Measurements from ENCODE around the gene GSTM3. TPM values are rescaled to one million over a fixed set of nuclear protein-coding genes. Genes with fewer than 3 reads are reported as not detected.

Gene GSTM3
- total and polyA plus RNA-seq, 9 of the 15 experiments (the other 6 are each of a cell fraction or from before 2014, with no cell fraction given), result 3.9 to 24.5 (median 9.4) TPM

- TF ChIP-seq ZNF121 (CRISPR knock-in tag; conservative IDR thresholded peaks at IDR 0.05), result 0 out of 2 replicates have a peak, but pooled peaks have one; percentile 6
- no peak for TF ChIP-seq ZNF23 (CRISPR knock-in tag; IDR thresholded peaks at IDR 0.05)
- no peak for TF ChIP-seq NFIC (IDR thresholded peaks at IDR 0.05)
- no peak for TF ChIP-seq POLR2B (IDR thresholded peaks at IDR 0.05; ENCODE audit: low read depth, partially characterized antibody)
- no peak for TF ChIP-seq LARP7 (IDR thresholded peaks at IDR 0.05)
- TF ChIP-seq MEIS2 (IDR thresholded peaks at IDR 0.05; ENCODE audit: partially characterized antibody), result no peak
- TF ChIP-seq MXI1 (IDR thresholded peaks at IDR 0.05; ENCODE audit: low read depth, low read length), result no peak
- no peak for TF ChIP-seq ETS1 (conservative IDR thresholded peaks at IDR 0.05; ENCODE audit: control insufficient read depth, low read depth, low read length)
- no peak for TF ChIP-seq ZNF253 (CRISPR knock-in tag; conservative IDR thresholded peaks at IDR 0.05)
- no peak for TF ChIP-seq MYBL2 (IDR thresholded peaks at IDR 0.05; ENCODE audit: low read depth)
- no peak for TF ChIP-seq MYBL2 (CRISPR knock-in tag; IDR thresholded peaks at IDR 0.05; ENCODE audit: borderline replicate concordance)
- peak in 1 of 2 experiments; percentile 70; a peak in 1 of 3 replicates for TF ChIP-seq CBX3 (IDR thresholded peaks at IDR 0.05; ENCODE audit: borderline replicate concordance in 1 of 2, low read length in 2 of 2)
- peak; percentile 65; the same call in 1 of the 2 replicates for TF ChIP-seq KLF13 (tag; IDR thresholded peaks at IDR 0.05; ENCODE audit: borderline replicate concordance, low read depth)
- peak; percentile 87; the same call in 1 of the 2 replicates for TF ChIP-seq ZNF583 (CRISPR knock-in tag; IDR thresholded peaks at IDR 0.05)
- TF ChIP-seq ZFP91 (CRISPR knock-in tag; IDR thresholded peaks at IDR 0.05), result no peak
- no peak for TF ChIP-seq RBFOX2 (IDR thresholded peaks at IDR 0.05; ENCODE audit: low read depth, low read length)
- no peak for TF ChIP-seq BDP1 (IDR thresholded peaks at IDR 0.05; ENCODE audit: insufficient read depth, insufficient read length)
- no peak for TF ChIP-seq MCM3 (IDR thresholded peaks at IDR 0.05)
- TF ChIP-seq ZNF277 (CRISPR knock-in tag; IDR thresholded peaks at IDR 0.05; ENCODE audit: borderline replicate concordance), result no peak
- TF ChIP-seq THAP7 (CRISPR knock-in tag; IDR thresholded peaks at IDR 0.05), result no peak
Measured at GRCh38 chr1:109773203-109773899, 32.5 kb upstream of the GSTM3 start (continued).
